Hematopoietic multipotent progenitor cell treated with erythropoietin and hydrocortisone succinate and interleukin-3 and kit ligand, for 4 days (in vitro differentiated cells): ENCODE results near the gene MYO1A.

Experiments
- DNase-seq: peaks from one replicate; pipeline ENCODE4 v3.0.0-alpha.2; 2015

The MYO1A gene

GRCh38 chr12:57049890-57050289, at the start of gene MYO1A:
TSS of gene MYO1A (minus strand) at chr12:57050129. CDS start at chr12:57048323, 1,806 bp downstream.
- no peak for DNase-seq

- DNase-seq: no peak
Observed at GRCh38 chr12:57099047-57099714, 49.3 kb upstream of the MYO1A start.

DNA sequence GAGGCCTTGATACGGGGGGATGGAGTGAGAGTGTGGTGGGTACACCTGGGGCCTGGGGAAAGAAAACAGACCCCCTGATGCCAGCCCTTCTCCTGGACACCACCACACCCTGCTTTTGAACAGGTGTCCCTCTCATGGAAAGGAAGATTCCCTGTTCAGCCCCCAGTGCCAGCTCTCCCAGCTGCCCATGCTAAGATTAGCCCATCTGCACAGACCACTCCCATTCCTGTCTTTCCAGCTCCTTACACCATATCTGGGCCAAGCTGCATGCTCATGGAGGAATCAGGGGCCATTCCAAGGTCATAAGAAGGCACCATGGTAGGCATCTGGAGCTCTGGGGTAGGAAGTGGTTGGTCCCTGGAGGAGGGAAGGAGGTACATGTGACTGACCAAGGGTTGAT, 48.6 kb upstream of the MYO1A start:
- no peak for DNase-seq

DNA sequence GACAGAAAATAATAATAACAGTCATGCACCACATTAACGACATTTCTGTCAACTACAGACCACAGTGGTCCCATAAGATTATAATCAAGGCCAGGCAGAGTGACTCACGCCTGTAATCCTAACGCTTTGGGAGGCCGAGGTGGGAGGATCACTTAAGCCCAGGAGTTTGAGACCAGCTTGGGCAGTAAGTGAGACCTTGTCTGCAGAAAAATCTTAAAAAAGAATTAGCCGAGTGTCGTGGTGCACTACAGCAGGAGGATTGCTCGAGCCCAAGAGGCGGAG, 47.6 kb upstream of the MYO1A start:
- DNase-seq: peak; percentile 73

DNA sequence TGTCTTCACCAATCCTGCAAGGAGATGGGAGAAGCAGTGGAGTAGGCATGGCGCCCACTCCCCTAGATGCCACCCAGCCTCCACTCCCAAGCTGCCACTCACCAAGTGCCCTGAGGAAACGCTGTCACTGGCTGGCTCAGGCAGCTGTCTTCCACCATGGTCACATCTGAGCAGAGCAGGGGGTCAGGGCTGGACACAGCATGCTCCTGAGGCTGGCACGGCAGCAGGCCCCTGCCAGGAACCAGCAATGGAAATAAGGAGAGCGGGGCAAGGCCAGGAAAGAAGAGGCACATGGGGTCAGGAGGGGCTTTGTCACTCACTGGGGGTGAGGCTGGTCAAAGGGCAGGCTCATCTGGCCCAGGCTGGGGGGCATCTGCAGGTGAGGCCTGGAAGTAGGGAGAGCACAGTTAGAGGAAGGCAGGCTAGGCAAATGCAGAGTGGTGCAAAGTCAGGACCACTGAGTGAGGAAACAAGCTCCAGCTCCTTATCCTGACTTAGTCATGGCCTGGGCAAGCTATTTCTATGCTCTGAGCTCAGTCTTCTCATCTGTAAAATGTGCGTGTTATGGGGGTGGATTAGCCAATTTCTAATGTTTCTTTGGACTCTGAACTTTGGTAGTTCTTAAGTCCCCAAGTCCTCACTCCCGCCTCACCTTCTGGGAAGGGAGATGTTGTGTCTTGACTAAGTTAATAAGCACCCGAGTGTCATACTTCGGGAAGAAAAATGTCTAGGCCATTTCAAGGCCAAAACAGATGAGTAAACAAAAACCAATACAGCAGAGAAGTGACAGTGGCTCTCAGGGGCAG, 47.0 kb upstream of the MYO1A start:
- no peak for DNase-seq

GRCh38 chr12:57096099-57096572, 46.2 kb upstream of the MYO1A start:
- DNase-seq: no peak

DNA sequence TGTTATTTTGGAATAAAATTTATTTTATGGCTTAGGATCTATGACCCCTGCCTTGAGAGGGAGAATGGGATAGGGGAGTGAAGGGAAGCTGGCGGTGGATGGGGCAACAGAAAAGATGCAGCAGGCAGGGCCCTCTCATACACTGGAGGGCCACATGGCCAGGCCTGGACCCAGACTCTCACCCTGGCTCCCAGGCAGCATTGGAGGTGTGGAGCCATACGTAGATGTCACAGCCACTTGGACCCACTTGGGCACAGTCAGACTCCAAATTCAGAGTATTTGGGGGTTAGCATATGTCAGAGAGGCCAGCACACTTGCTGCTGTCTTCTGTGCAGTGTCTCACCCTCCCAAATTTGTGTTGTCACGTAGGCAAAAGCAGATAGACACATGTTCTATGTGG, 45.5 kb upstream of the MYO1A start:
- no peak for DNase-seq

- no peak for DNase-seq
Observed at GRCh38 chr12:57094208-57095160, 44.6 kb upstream of the MYO1A start.

DNA sequence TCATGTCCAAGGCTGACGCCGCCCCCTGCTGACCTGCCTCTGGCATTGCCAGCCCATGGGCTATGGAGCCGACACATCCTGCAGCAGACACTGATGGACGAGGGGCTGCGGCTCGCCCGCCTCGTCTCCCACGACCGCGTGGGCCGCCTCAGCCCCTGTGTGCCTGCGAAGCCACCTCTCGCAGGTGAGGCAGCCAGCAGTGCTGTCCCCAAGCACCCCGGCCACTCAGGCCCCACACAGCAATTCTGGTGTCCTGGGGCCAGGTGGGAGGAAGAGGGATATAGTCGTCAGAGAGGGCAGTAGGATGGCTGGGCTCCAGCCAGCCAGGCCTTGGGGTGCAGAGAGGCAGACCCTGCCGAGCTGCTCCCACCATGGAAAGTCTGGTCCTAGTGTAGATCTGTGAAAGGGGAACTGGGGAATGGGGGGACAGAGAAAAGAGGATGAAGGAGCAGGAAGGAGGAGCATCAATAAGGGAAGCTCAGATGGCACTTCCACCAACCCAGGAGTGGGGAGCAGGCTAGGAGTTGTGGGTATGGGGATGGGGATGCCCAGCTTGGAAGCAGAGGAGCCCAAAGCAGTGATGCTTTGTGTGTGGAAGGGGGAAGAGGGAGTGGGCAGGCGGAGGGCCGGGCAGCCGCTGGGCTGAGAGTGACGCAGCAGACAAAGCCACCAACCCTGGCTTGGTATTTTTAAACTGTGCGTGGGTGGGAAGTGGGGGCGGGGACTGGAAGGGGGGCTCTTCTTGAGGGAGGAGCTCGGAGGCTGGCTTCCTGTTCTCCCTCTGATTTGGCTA, 43.7 kb upstream of the MYO1A start:
- peak; percentile 90 for DNase-seq

DNA sequence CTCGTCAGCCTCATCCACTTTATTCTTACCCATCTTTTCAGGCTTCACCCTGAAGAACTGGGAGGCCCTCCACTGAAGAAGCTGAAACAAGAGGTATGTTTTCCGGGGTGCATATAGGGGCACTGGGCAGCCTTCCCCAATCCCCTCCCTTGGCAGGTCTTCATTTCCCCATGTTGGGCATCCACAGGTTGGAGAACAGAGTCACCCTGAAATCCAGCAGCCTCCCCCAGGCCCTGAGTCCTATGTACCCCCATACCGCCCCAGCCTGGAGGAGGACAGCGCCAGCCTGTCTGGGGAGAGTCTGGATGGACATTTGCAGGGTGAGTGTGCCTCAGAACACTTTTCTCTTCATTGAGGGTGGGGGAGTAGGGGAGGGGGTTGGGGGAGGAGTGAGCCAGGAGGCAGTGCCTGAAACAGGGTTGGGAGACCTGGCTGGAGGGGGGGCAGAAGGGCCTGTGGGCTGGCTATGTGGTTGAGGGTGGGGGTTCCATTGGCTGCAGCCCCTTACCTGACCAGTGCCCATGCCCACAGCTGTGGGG, 43.0 kb upstream of the MYO1A start:
- DNase-seq: no peak

- no peak for DNase-seq
Observed at GRCh38 chr12:57092529-57092862, 42.6 kb upstream of the MYO1A start.

DNA sequence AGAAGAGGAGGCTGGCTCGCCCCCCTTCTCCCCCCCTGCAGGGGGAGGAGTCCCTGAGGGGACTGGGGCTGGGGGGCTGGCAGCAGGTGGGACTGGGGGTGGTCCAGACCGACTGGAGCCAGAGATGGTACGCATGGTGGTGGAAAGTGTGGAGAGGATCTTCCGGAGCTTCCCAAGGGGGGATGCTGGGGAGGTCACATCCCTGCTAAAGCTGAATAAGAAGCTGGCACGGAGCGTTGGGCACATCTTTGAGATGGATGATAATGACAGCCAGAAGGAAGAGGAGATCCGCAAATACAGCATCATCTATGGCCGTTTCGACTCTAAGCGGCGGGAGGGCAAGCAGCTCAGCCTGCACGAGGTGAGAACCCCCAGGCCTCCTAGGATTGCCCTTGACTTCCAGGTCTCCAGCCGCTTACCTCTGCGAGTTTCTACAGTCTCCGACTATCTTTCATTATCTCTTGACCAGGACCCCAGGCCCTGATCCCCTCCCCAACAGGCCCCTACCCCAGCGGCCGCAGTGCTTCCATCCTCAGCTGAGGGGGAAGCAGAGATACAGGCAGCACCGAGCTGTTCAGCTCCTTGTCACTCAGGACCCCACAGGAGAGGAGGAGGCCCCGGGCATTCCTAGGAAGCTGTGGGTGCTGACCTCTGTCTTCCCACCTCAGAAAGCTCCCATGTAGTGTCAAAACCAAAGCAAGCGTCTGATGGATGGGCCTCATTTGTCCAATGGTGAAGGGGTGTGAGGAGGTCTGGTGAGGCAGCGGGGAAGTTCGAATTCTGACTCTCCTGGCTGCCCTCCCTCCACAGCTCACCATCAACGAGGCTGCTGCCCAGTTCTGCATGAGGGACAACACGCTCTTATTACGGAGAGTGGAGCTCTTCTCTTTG, 42.0 kb upstream of the MYO1A start:
- no peak for DNase-seq

DNA sequence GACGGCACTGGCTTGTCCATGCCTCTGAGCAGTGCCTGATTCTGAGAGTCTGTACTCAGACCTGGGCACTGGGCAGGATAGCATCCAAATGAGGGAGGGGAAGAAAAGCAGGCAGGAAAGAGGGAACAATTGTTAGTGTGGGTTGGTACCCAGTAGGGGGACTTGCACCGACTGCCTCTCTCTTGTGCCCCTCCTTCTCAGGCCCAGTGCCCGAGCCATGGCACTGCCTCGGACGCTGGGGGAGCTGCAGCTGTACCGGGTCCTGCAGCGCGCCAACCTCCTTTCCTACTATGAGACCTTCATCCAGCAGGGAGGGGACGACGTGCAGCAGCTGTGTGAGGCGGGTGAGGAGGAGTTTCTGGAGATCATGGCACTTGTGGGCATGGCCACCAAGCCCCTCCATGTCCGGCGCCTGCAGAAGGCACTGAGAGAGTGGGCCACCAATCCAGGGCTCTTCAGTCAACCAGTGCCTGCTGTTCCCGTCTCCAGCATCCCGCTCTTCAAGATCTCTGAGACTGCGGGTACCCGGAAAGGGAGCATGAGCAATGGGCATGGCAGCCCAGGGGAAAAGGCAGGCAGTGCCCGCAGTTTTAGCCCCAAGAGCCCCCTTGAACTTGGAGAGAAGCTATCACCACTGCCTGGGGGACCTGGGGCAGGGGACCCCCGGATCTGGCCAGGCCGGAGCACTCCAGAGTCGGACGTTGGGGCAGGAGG, 41.2 kb upstream of the MYO1A start:
- DNase-seq: no peak

- DNase-seq: no peak
Observed at GRCh38 chr12:57090490-57090889, 40.6 kb upstream of the MYO1A start.

DNA sequence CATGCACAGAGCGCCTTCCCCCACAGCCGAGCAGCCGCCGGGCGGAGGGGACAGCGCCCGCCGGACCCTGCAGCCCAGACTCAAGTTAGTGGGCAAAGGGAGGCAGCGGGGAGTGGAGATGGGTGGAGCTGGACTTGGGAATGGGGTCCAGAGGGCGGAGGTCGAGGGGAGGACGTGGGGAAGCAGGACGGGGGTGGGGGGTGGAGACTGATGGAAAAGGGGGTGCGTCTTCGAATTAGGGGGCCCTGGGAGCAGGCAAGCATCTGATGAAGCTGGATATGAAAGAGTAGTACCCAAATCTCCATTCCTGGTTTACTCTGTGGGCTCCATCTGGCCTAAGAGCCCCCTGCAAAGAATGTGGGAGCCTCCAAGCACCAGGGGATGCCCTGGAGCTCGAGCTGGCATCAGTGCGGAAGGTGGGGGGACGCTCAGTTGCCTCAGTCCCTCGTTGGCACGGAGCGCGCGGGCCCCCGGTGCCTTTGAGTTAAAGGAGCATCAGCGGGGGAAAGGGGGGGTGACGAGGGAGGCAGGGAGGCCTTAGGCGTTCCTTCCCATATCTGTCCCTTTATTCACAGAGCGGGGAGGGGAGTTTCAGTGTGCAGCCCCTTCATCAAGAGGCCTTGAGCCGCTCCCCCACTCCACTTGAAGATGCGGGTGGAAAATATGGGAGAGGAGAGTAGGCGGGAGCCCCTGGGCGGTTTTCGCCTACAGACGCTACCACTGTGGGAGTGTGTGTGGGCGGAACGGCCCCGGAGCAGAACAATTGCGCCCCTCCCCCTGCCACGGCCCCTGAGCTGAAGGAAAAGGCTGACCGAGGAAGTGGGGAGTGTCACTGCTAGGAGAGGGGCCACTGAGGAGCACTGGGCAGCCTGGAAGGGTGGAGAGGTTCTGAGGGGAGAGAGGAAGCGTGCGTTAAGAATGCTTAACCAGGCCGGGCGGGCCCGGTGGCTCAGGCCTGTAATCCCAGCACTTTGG, 39.6 kb upstream of the MYO1A start:
- peak; percentile 86 for DNase-seq

- peak; percentile 99 for DNase-seq
Observed at GRCh38 chr12:57088354-57089270, 38.7 kb upstream of the MYO1A start, which contains the start of gene NAB2. TSS of gene NAB2 (plus strand) at chr12:57089114. CDS start at chr12:57089272, 158 bp downstream.

DNA sequence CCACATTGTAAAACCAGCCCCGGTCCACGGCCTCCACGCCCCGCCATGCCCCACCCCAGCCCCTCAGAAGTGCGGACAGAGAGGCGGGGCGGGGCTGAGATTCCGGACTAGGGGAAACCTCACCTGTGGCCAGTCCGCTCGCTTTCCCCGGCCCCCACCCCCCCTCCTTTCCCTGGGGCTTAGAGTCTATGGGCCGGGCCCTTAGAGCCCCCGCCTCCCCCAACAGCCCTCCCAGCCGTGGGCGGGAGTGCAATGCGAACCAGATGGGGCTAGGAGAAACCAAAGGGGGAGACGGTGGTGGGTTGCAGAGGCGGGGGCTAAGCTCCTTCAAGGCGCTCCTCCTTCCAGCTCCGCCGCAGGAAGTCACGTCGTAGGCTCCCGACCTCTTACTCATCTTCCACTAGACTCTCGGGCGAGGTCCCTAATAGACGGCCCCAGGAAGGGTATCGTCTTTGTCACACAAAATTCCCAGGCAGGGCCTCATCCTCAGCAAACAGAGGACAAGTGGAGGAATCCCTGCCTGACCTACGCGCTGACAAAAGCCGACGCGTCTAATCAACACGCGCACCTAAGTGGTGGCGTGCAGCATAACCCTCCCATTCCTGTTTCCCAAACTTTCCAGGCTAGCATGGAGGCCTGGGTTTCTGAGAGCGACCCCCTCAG, 37.9 kb upstream of the MYO1A start:
- peak; percentile 95 for DNase-seq
